Measurements from ENCODE around the gene DPEP3.
A peak's percentile ranks its signal among the peaks of the same experiment; 100 is the strongest.

The DPEP3 gene

GRCh38 chr16:67936124-67936879 is 44.0 kb downstream of the DPEP3 start, which contains the start of gene PSMB10:
TSS of gene PSMB10 (minus strand) at chr16:67936850. CDS start at chr16:67936749, 101 bp downstream.
- H3K4me3 ChIP-seq (ENCODE audit: insufficient read length, low read depth), result peak within 1 kb of the TSS; percentile 95
- TF ChIP-seq YY1 (IDR thresholded peaks at IDR 0.05; ENCODE audit: insufficient read depth, insufficient read length) (no peak), SUZ12 (IDR thresholded peaks at IDR 0.05; ENCODE audit: extremely low read depth, insufficient read depth, insufficient read length) (no peak), ZNF274 (IDR thresholded peaks at IDR 0.05; ENCODE audit: low read depth, low read length) (no peak)
- peaks cover 48% of the 10 kb centered on the region for H3K36me3 ChIP-seq (ENCODE audit: insufficient read depth, insufficient read length, low read length)
- peaks cover 15% of the 10 kb centered on the region for H3K4me1 ChIP-seq (ENCODE audit: insufficient read depth, insufficient read length)
- H3K9me3 ChIP-seq (ENCODE audit: insufficient read depth, low read length), result no peaks in the 10 kb centered on the region
- no peak for DNase-seq (ENCODE audit: low read depth, low spot score)
- H3K27me3 ChIP-seq (ENCODE audit: insufficient read depth, insufficient read length), result no peaks in the 10 kb centered on the region
- peak within 1 kb of the TSS; percentile 89 for H3K9ac ChIP-seq (ENCODE audit: insufficient read length, low read depth)

GRCh38 chr16:67935402-67936123 is 44.7 kb downstream of the DPEP3 start:
- Histone ChIP-seq H3K9me3 (ENCODE audit: insufficient read depth, low read length) (no peaks in the 10 kb centered on the region), H3K36me3 (ENCODE audit: insufficient read depth, insufficient read length, low read length) (peaks cover 48% of the 10 kb centered on the region)
- peak; percentile 22 for TF ChIP-seq YY1 (IDR thresholded peaks at IDR 0.05; ENCODE audit: insufficient read depth, insufficient read length)
- TF ChIP-seq ZNF274 (IDR thresholded peaks at IDR 0.05; ENCODE audit: low read depth, low read length), result no peak

DNA sequence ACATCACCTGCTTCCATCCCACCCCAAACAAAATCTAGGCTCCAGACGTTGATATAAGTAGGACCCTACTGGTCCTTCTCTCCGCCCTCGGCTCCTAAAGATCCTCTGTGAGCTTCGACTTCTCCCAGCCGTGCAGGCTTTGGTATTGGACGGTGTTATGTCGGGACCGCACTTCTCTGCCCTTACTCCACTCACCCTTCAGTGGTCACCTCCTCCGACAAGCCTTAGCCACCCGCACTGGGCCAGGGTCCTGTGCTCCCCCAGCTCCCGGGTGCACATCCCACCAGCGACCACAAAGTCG is 45.2 kb downstream of the DPEP3 start:
- no peaks in the 10 kb centered on the region for H3K9me3 ChIP-seq (ENCODE audit: insufficient read depth, low read length)
- no peak for DNase-seq (ENCODE audit: low read depth, low spot score)
- TF ChIP-seq ZNF274 (IDR thresholded peaks at IDR 0.05; ENCODE audit: low read depth, low read length) (no peak), SUZ12 (IDR thresholded peaks at IDR 0.05; ENCODE audit: extremely low read depth, insufficient read depth, insufficient read length) (no peak), YY1 (IDR thresholded peaks at IDR 0.05; ENCODE audit: insufficient read depth, insufficient read length) (no peak)
- peak overlapping the region; percentile 95 for H3K4me3 ChIP-seq (ENCODE audit: insufficient read length, low read depth)
- H3K9ac ChIP-seq (ENCODE audit: insufficient read length, low read depth), result peak overlapping the region; percentile 97
- peaks cover 15% of the 10 kb centered on the region for H3K4me1 ChIP-seq (ENCODE audit: insufficient read depth, insufficient read length)
- no peaks in the 10 kb centered on the region for H3K27me3 ChIP-seq (ENCODE audit: insufficient read depth, insufficient read length)
- peaks cover 48% of the 10 kb centered on the region for H3K36me3 ChIP-seq (ENCODE audit: insufficient read depth, insufficient read length, low read length)

More at GRCh38 chr16:67935402-67936123, 44.7 kb downstream of the DPEP3 start:
- peak; percentile 95 for DNase-seq (ENCODE audit: low read depth, low spot score)
- peak overlapping the region; percentile 95 for H3K4me3 ChIP-seq (ENCODE audit: insufficient read length, low read depth)
- H3K4me1 ChIP-seq (ENCODE audit: insufficient read depth, insufficient read length), result peaks cover 15% of the 10 kb centered on the region
- no peaks in the 10 kb centered on the region for H3K27me3 ChIP-seq (ENCODE audit: insufficient read depth, insufficient read length)
- peak overlapping the region; percentile 97 for H3K9ac ChIP-seq (ENCODE audit: insufficient read length, low read depth)

DNA sequence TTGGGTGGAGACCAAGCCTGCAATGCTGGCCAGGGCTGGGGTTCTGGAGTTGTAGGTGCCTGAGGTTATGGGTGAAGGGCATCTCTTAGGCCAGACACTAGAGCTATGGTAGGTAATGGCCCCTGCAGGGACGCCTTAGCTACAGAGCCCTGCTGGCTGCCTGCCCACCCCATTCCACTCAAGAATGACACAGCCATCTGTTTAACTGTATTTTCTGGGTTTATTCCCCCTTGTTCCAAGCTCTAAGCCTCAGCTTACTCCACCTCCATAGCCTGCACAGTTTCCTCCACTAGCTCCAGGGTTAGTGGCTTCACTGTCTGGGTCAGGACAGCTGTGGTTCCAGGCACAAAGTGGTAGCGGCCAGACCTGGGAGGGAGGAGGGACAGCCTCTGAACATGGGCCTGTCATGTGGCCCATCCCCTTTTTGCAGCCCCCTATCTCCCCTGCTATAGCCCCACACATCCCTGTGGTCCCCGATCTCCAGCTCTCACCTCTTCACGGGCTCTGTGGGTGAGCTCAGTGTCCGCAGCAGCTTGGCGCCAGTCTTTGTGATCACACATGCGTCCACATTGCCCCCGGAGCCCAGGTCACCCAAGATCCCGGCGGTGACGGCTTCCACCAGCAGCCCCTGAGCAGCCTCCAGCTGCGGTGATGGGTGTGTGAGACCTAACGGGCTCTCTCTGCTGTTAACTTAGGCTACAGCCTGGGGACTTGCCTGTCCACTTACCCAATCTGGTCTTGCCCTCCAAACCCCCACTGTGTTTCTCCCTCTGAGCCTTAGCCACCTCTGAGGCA is 45.8 kb downstream of the DPEP3 start:
- no peaks in the 10 kb centered on the region for H3K27me3 ChIP-seq (ENCODE audit: insufficient read depth, insufficient read length)
- peak overlapping the region; percentile 97 for H3K9ac ChIP-seq (ENCODE audit: insufficient read length, low read depth)
- H3K36me3 ChIP-seq (ENCODE audit: insufficient read depth, insufficient read length, low read length), result peaks cover 48% of the 10 kb centered on the region
- TF ChIP-seq YY1 (IDR thresholded peaks at IDR 0.05; ENCODE audit: insufficient read depth, insufficient read length), result no peak
- no peak for DNase-seq (ENCODE audit: low read depth, low spot score)
- H3K4me1 ChIP-seq (ENCODE audit: insufficient read depth, insufficient read length), result peaks cover 15% of the 10 kb centered on the region
- no peaks in the 10 kb centered on the region for H3K9me3 ChIP-seq (ENCODE audit: insufficient read depth, low read length)
- peak overlapping the region; percentile 95 for H3K4me3 ChIP-seq (ENCODE audit: insufficient read length, low read depth)

GRCh38 chr16:67933805-67934204 is 46.5 kb downstream of the DPEP3 start:
- TF ChIP-seq SUZ12 (IDR thresholded peaks at IDR 0.05; ENCODE audit: extremely low read depth, insufficient read depth, insufficient read length), result no peak
- no peak for TF ChIP-seq YY1 (IDR thresholded peaks at IDR 0.05; ENCODE audit: insufficient read depth, insufficient read length)
- TF ChIP-seq ZNF274 (IDR thresholded peaks at IDR 0.05; ENCODE audit: low read depth, low read length), result no peak
- no peak overlapping the region for H3K4me3 ChIP-seq (ENCODE audit: insufficient read length, low read depth)
- peaks cover 49% of the 10 kb centered on the region for H3K36me3 ChIP-seq (ENCODE audit: insufficient read depth, insufficient read length, low read length)
- no peaks in the 10 kb centered on the region for H3K27me3 ChIP-seq (ENCODE audit: insufficient read depth, insufficient read length)
- peaks cover 17% of the 10 kb centered on the region for H3K4me1 ChIP-seq (ENCODE audit: insufficient read depth, insufficient read length)
- no peaks in the 10 kb centered on the region for H3K9me3 ChIP-seq (ENCODE audit: insufficient read depth, low read length)
- no peak overlapping the region for H3K9ac ChIP-seq (ENCODE audit: insufficient read length, low read depth)
- DNase-seq (ENCODE audit: low read depth, low spot score), result no peak

GRCh38 chr16:67932462-67932840 is 47.8 kb downstream of the DPEP3 start:
- peaks cover 61% of the 10 kb centered on the region for H3K36me3 ChIP-seq (ENCODE audit: insufficient read depth, insufficient read length, low read length)
- H3K4me3 ChIP-seq (ENCODE audit: insufficient read length, low read depth), result no peak overlapping the region
- no peak for DNase-seq (ENCODE audit: low read depth, low spot score)
- TF ChIP-seq ZNF274 (IDR thresholded peaks at IDR 0.05; ENCODE audit: low read depth, low read length) (no peak), YY1 (IDR thresholded peaks at IDR 0.05; ENCODE audit: insufficient read depth, insufficient read length) (no peak), SUZ12 (IDR thresholded peaks at IDR 0.05; ENCODE audit: extremely low read depth, insufficient read depth, insufficient read length) (no peak)
- H3K9me3 ChIP-seq (ENCODE audit: insufficient read depth, low read length), result no peaks in the 10 kb centered on the region
- H3K4me1 ChIP-seq (ENCODE audit: insufficient read depth, insufficient read length), result peaks cover 23% of the 10 kb centered on the region
- H3K9ac ChIP-seq (ENCODE audit: insufficient read length, low read depth), result no peak overlapping the region
- H3K27me3 ChIP-seq (ENCODE audit: insufficient read depth, insufficient read length), result no peaks in the 10 kb centered on the region
